Epidermal melanocyte (primary cell): ENCODE data around the gene POGLUT3.
A peak's percentile ranks its signal among the peaks of the same experiment; 100 is the strongest.

Source experiments
- DNase-seq: peaks from one replicate; pipeline ENCODE4 v3.0.0; 2011; ENCODE audit warnings: low spot score; ENCODE audit not compliant: insufficient read length

POGLUT3 gene, protein sequence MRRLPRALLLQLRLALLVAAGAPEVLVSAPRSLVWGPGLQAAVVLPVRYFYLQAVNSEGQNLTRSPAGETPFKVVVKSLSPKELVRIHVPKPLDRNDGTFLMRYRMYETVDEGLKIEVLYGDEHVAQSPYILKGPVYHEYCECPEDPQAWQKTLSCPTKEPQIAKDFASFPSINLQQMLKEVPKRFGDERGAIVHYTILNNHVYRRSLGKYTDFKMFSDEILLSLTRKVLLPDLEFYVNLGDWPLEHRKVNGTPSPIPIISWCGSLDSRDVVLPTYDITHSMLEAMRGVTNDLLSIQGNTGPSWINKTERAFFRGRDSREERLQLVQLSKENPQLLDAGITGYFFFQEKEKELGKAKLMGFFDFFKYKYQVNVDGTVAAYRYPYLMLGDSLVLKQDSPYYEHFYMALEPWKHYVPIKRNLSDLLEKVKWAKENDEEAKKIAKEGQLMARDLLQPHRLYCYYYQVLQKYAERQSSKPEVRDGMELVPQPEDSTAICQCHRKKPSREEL

DNA sequence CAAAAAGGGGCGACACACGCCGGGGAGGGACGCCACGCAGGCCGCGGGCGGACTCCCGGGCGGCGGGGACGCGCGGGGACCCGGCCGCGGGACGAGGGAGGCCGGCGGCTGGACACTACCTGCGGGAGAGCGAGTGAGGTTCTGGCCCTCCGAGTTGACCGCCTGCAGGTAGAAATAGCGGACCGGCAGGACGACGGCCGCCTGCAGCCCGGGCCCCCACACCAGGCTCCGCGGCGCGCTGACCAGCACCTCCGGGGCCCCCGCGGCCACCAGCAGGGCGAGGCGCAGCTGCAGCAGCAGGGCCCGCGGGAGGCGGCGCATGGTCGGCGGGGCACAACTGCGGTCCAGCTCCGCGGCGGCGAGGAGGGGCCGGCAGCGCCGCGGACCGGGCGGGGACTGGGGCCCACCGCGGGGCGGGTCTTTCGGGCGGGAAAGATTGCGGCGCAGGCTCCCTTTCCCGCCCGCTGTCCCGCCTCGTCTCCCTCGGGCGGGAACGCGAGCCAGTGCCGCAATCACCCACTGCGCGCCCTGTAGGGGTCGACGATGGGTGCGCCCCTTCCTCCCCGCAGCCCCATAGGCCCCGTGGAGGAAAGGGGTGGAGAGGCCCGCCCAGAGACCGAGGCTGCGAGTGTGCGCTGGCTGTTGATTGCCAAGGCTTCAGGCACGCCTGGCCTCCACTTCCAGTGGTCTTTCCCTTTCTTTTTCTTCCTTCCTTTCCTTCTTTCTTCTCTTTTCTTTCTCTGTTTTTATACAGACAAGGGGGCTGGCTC is at the start of gene POGLUT3:
Gene POGLUT3 (minus strand): TSS at position 339 of the 770 bp plus-strand sequence. CDS start 18 bp downstream, at position 321.
- DNase-seq, result peak; percentile 51

DNA sequence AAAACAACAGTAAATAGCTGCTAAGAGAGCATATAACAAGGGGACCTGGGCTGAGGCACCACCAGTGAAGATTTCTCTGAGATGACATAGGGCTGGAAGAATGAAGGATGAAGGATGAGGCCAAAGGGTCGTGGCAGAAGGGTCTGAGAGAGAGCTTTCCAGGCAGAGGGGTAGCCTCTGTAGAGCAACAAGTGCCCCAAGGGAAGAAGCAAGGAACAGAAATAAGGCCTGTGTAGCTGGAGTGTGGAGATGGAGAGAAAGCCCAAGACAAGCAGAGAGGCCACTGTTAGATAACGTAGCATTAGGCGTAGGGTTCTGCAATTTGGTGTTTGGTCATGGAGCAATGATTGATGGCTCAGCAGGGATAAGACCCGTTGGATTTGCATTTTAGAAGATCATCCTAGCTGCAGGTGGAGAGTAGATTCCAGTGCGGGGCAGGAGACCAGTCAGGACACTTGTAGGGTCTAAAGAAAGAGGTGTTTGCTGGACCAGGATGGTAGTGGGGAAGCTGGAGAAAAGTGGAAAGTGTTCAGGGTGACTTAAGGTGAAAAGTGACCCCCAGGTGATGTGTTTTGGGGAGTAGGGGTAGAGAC is 47.8 kb upstream of the POGLUT3 start:
- DNase-seq, result no peak

DNA sequence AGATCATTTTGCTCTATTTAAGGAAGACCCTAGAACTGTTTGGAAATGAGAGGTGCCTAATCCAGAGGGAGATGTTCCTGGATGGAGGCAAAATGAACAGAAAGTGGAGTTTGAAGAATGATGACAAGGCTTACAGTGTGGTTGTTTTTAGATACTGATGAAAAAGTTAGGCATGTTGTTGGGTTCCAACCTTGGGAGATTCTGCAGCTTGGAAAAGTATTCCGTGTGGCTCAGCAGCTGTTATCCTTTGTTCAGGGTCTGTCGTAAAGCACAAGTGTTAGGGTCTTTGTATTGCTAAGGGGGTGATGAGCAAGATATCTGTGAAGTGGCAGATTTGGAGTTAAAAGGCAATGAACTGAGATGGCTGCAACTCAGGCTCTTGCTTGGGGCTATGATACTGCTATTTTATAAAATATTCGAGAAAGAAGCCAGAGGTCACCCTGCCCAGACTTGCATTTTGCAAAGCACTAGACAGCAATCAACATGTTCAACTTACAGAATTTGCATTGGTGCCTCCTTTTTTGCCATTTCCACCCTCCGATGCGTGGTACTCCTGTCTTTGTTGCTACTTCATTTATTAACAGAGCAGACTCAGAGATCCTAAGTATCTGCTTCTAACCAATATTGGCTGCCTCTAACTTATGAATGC is 45.3 kb upstream of the POGLUT3 start:
- no peak for DNase-seq

DNA sequence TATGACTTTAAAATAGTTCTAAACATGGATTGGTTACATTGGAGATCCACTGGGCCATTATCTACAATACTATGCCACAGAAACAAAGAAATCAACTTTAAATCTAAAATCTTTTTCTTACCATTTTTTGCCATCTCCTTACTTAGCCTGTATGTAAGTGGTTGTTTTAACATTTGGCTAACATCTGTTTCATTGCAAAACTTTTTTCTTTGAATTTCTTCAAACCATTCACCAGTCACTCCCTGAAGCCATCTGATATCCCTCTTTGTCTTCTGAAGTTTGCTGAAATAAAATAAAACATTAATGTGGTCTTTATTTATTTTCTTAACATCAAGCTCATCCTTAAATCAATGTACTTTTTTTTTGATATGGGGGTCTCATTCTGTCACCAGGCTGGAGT is 43.3 kb upstream of the POGLUT3 start:
- DNase-seq, result no peak

DNA sequence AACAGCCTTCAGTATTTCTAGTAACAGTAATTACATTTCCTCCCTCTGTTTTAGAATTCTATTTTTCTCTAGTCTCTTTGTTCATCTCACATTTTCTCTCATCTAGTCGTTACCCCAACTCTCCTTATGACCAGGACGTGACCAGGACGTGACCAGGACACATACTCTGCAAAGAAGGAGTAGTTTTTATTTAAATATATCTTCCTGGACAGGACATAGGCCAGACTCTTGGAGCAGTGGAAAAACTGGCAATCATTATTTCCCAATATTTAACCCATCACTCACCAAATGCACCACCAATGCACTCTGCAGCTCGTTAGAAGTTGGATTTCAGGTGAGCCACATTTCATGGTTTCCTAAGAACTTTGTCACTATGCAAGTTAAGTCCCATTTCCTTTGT is 40.3 kb upstream of the POGLUT3 start:
- no peak for DNase-seq

DNA sequence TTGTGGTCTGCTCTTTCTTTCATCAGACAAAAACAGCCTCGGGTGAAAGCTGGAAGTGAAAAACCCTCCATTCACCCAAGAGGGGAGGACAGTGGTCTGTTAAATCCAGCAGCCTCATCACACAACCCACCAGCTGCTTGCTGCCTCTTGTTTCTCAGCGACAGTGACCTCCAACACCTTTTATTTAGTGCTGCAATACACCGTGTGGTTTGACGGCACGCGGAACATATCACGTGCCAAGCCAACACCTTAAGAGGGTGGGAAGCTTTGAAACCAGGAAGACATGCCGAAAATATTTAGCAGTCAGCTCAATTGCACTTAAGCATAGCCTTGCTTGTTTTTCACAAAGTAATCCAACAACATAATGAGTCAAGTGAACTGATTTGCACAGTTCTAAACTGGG is 39.8 kb upstream of the POGLUT3 start:
- no peak for DNase-seq

DNA sequence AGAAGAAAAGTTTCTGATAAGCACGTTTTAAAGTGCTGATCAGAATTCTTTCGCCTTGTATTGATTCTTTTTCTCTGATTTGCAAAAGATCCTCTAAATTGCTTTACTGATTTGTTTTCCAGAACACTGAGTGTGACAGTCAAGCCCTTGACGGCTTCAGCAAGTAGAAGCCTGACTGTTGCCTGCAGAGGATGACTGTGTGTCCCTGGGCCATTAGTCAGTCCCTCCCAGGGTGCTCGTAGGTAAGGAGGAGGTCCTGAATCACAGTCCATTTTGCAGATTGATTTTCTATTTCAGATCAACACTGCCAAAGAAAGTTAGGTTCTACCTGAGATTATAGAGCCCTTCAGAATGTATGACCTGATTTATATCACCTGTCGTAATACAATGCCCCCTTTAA is 38.6 kb upstream of the POGLUT3 start:
- DNase-seq, result no peak

DNA sequence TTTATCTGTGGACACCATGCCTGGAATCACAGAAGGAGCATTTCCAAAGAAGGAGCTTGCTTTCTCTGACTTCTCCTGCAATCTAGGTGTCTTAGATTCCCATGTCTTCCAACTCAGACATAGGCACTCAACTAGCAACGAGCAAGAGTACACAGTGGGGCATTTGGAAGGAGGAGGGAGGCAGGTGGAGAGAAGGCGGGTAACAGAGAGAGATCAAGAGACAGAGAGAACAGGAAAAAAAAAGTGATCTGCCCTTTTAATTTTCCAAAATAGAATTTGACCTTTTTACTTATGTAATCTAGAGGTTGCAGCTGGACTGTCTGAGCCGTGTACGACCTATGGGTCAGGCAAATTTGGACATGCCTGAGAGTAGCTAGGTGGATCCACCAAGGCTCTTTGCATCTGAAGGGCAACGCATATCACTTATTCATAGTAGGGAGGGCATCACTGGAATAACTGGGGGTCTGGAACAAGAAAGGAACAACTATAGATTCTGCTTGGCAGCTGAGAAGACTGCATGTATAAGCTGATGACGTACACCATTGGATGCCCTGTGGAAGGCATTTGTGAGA is 37.3 kb upstream of the POGLUT3 start:
- no peak for DNase-seq

DNA sequence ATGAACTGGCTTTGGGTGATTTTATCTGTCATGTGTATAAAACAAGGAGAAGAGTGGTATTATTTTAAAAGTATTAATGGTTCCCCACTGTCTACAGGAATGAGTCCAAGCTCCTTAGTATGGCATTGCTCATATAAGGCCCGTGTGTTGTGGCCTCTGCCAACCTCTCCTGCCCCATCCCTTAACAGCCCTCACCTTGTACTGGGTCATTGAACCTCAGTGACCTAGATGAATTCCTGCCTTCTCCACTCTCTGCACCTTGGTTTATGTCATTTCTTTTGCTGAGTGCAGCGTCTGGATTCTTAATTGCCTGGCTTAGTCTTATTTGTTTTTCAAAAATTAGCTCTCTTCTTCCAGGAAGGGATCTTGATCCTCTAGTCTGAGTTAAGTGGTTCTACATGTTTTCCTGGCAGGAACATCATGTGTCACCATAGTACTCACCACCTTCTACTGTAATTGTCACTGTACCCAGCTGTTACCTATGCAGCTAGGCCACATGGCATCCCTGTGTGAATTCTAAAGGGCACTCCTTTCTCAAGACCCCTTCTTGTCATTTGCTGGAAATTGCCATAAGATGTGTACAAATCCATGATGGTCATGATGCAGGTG is 36.2 kb upstream of the POGLUT3 start:
- DNase-seq, result no peak

DNA sequence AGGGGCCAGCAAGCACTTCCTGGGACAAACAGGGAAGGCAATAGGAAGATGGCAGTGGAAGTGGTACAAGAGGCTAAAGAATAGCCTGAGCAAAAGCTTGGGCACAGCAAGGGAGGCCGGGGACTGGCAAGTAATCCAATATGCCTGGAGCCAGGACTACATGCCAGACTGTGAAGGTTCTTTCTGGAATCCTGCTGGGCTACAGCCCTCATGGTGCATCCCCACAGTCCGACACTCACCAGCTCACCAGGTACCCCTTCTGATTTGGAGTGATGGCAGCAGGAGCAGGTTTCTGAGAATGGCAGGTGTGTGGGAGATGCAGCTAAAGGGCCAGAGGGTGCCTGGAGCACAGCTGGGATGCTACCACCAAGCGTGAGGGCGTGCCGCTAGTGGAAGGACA is 32.2 kb upstream of the POGLUT3 start:
- no peak for DNase-seq

DNA sequence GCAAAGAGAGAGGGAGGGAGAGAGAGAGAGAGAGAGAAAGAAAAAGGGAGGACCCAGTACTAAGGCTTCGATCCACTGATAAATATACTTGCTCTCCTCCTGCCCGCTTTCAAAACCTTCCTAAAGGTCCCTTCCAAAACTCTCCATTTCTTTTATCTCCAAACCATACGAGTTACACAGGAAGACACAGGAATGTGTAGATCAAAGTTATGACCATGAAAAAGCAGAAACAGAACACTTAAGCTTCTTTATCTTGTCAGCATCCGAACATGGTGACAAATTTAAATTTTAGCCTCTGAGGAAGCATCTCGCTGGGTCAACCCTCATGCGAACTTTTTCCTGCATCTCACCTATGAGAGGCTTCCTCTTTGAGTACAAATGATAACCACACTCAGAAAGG is 29.2 kb upstream of the POGLUT3 start:
- no peak for DNase-seq

DNA sequence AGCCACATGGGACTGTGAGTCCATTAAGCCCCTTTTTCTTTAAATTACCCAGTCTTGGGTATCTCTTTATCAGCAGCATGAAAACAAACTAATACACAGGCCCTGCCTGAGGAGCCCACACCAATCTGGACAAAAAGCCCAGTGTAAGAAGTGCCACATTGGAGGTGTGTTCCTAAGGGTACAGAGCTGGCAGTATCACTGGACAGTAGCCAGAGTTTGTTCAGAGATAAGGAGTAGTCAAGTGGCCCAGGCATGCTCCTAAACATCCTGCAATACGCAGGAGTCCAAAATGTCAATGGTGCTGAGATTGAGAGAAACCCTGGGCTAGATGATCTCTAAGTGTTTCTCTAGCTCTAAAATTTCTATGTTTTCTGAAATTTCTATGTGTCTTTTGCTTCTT is 27.0 kb upstream of the POGLUT3 start:
- DNase-seq, result no peak

DNA sequence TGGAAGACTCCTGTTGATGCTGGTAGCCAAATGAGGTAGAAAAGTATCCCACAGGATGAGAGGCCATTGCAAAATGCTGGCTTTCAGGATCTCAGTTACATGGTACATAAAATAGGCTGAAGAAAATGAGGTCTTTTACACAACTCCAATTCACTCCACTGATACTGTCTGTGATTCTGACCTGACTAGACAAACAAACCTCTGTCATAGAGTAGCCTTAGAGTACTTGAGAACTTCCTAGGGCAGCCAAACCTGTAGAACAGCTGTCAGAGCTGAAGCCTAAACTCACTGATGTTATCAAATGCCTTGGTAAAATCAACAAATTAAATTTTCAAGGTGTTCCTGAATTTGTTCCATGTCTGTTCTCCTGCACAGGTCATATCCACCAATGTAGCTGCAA is 26.2 kb upstream of the POGLUT3 start:
- no peak for DNase-seq

DNA sequence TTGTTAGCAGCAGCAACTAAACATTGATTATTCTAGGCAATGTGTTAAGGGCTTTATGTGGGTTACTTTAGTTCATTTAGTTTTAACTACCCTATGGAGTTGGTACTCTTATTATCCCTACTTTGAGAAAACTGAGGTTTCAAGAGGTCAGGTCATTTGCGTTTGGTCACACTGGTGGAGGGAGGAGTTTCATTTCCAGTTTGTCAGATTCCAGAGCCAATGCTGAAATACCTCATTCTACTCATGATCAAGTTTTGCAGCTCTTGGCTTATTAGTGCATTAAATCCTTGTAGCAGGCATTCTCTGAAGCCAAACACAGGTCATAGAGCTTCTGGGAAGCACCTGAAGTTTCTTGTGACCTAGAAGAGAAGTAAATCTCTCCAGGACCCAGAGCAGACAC is 24.1 kb upstream of the POGLUT3 start:
- DNase-seq, result no peak

DNA sequence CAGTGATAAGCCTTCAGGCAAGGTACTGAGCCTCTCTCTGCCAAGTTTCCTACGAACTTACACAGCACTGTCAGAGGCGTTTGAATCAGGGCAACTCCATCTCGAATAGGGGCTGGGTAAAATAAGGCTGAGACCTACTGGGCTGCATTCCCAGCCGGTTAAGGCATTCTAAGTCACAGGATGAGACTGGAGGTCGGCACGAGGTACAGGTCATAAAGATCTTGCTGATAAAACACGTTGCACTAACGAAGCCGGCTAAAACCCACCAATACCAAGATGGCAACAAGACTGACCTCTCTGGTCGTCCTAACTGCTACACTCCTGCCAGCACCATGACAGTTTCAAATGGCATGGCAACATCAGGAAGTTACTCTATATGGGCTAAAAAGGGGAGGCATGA is 20.4 kb upstream of the POGLUT3 start:
- DNase-seq, result no peak

DNA sequence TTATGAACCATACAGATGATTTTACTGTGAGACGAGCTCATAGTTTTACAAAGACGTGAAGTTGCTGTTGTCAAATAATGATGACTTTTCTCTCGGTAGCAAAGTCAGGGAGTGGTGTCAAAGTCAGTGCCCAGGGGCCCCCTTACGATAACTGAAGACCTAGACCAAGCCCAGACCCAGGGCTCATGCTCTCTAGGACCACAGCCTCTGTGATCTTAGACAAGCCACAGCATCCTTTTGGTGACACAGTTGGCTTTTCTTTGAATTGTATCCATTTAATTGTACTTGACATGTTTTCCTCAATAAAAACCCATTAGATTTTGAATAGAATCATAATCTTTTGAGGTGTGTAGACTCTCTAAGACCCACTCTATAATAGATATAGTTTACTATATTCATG is 17.9 kb upstream of the POGLUT3 start:
- DNase-seq, result no peak

DNA sequence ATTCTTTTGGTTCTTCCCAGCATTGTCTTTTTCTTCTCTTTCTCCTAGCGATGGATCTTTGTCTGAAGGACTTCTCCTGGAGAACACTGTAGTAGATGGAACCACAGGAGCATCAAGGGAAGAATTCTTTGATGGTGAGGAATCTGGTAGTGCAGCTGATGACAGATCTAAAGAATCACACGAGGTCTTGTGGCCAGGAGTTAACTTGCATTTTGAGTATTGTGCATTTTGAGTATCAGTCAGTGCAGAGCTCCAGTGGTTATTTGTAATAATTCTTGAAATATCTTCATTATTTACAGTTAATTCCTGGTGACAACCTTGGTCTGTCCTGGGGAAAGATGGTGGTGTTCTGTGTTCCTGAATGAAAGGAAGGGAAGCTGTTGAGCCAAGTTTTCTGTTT is 14.5 kb upstream of the POGLUT3 start:
- DNase-seq, result no peak

DNA sequence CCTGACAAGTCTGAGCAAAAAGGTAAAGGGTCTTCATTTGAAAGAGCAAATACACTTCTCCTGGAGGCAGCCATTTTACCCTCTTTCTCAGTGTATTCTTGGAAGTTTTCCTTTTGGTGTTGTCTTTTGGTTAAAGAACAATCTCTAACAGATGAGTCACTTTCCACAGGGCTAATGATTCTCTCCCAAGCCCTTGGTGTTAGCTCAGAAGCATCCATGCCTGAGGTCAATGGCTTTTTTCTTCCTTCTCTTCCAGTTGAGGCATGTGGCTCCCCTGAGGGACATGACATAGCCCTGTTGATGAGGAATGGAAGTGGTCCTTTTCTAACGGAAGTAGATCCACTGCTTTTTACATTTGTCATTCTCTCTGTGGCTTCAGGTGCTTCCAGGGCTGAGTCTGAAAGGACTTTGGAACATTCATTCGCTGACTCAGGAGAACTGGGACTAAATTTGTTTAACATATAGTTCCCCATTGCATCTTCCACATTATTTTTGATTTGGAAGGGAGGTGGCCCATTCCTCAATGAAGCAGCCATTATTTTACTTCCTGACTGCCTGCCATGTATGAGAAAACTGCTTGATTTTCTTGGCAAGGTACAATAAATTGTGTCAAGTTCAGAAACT is 13.8 kb upstream of the POGLUT3 start:
- no peak for DNase-seq

DNA sequence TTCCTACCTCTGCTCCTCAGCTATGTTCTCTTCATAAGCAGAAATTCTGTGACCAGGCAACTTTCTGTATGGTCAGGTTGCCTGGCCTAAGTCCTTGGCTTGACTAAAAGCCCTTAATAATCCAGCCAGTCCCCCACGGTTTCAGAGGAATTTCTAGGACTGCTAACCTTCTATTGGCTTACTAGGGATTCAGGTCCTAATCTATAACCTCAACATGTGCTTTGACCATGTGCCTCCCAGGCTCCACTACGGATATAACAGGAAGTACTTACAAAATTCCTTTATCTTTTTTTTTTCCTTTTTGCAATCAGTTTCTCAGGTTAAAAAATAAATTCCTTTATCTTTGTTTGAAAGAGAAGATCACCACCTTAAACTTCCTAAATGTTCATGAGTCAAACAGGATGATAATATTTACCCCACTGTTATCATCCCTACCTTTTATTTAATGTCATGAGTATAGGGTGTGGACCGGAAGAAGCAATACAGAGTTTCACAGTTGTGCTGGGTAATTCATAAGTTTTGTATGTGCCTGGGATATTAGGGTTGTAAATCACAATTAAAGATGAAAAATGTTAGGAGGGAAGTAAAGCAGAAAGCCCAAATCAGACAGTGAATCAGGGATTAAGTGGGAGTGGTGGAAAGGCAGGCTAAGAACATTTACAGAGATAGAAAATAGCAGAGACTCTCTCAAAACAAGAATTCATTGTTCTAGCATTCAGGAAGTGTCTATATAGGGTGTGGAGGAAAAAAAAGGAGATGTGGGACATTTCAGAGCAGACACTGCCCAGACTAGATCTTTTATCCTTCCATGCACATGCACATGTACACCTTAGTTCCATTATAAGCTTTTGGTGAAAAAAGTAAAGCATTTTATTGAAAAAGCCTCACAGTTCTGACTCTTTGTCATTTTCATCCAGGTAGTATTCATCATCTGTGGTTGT is 10.7 kb upstream of the POGLUT3 start:
- no peak for DNase-seq
